Neural cell (in vitro differentiated cells): ENCODE measurements around the gene EEF1A2. TPM values are rescaled to one million over a fixed set of nuclear protein-coding genes. Genes with fewer than 3 reads are reported as not detected.

Experiments used
- H2AFZ ChIP-seq: fragments of 200-600, 300-800 bp; sonication (generic), shearing (Covaris generic); 2 replicates; pipeline ENCODE4 v1.6.0; 2014; ENCODE audit warnings: low read depth, mild to moderate bottlenecking, antibody characterized with exemption, low read length, moderate library complexity
- H3F3A ChIP-seq: fragments of 200-600 bp; shearing (Covaris generic); 2 replicates; pipeline ENCODE4 v1.6.1; 2016; ENCODE audit warnings: mild to moderate bottlenecking, moderate library complexity, mixed read lengths, antibody characterized with exemption, low read length; ENCODE audit not compliant: insufficient read depth, poor library complexity, severe bottlenecking
- H3K27ac ChIP-seq: fragments of 200-600, 300-800 bp; sonication (generic), shearing (Covaris generic); 2 replicates; pipeline ENCODE4 v1.5.1; 2014; ENCODE audit warnings: mild to moderate bottlenecking, low read length, moderate library complexity
- H3K27me3 ChIP-seq: fragments of 300-800, 200-600 bp; sonication (generic), shearing (Covaris generic); 2 replicates; pipeline ENCODE4 v1.6.0; 2014; ENCODE audit warnings: mild to moderate bottlenecking, low read depth, low read length, moderate library complexity; ENCODE audit not compliant: insufficient read depth
- H3K36me3 ChIP-seq: fragments of 300-800, 200-600 bp; sonication (generic), shearing (Covaris generic); 2 replicates; pipeline ENCODE4 v1.5.1; 2014; ENCODE audit warnings: mild to moderate bottlenecking, antibody characterized with exemption, low read length, moderate library complexity; ENCODE audit not compliant: insufficient read depth
- H3K4me2 ChIP-seq: fragments of 300-800, 200-600 bp; sonication (generic), shearing (Covaris generic); 2 replicates; pipeline ENCODE4 v1.6.0; 2014; ENCODE audit warnings: mild to moderate bottlenecking, low read length
- H3K4me3 ChIP-seq: fragments of 300-800, 200-600 bp; sonication (generic), shearing (Covaris generic); 2 replicates; pipeline ENCODE4 v1.5.1; 2014; ENCODE audit warnings: mild to moderate bottlenecking, low read length, moderate library complexity
- H3K79me2 ChIP-seq: fragments of 200-600 bp; shearing (Covaris generic); replicated peaks from 2 replicates; pipeline ENCODE4 v1.6.0; 2014; ENCODE audit warnings: mild to moderate bottlenecking, low read length, moderate library complexity; ENCODE audit not compliant: insufficient read depth
- H3K9ac ChIP-seq: fragments of 300-800, 200-600 bp; sonication (generic), shearing (Covaris generic); 2 replicates; pipeline ENCODE4 v1.6.1; 2016; ENCODE audit warnings: mild to moderate bottlenecking, low read length, mixed read lengths
- H3K9me2 ChIP-seq: fragments of 200-600 bp; shearing (Covaris generic); 2 replicates; pipeline ENCODE4 v1.6.1; 2016; ENCODE audit warnings: mild to moderate bottlenecking, low read length, mixed read lengths; ENCODE audit not compliant: insufficient read depth
- H3K9me3 ChIP-seq: fragments of 200-600, 300-800 bp; sonication (generic), shearing (Covaris generic); 2 replicates; pipeline ENCODE4 v1.6.1; 2016; ENCODE audit warnings: mild to moderate bottlenecking, mixed run types, low read length, moderate library complexity, mixed read lengths
- H4K20me1 ChIP-seq: fragments of 200-600 bp; shearing (Covaris generic); 2 replicates; pipeline ENCODE4 v1.6.1; 2016; ENCODE audit warnings: mild to moderate bottlenecking, mixed run types; ENCODE audit not compliant: insufficient read depth
- CTCF ChIP-seq: fragments of 450-650 bp; IDR thresholded peaks from 2 replicates; pipeline ENCODE4 v1.5.1; 2014; ENCODE audit warnings: antibody characterized with exemption, mild to moderate bottlenecking, moderate library complexity; ENCODE audit not compliant: poor library complexity, severe bottlenecking
- EP300 ChIP-seq: fragments of 450-650 bp; conservative IDR thresholded peaks from 2 replicates; pipeline ENCODE4 v1.6.1; 2014; ENCODE audit warnings: antibody characterized with exemption, mild to moderate bottlenecking, moderate library complexity; ENCODE audit not compliant: poor library complexity, severe bottlenecking
- EZH2 ChIP-seq: fragments of 200-600, 300-800 bp; shearing (Covaris generic), sonication (generic); IDR thresholded peaks from 2 replicates; pipeline ENCODE4 v1.6.1; 2014; ENCODE audit warnings: antibody characterized with exemption, low read length, borderline replicate concordance, mild to moderate bottlenecking; ENCODE audit not compliant: insufficient read depth, poor library complexity, severe bottlenecking
- MXI1 ChIP-seq: fragments of 450-650 bp; conservative IDR thresholded peaks from 2 replicates; pipeline ENCODE4 v1.6.1; 2014; ENCODE audit warnings: antibody characterized with exemption, mild to moderate bottlenecking; ENCODE audit not compliant: poor library complexity, severe bottlenecking
- POLR2AphosphoS5 ChIP-seq: IDR thresholded peaks from 2 replicates; pipeline ENCODE4 v1.6.1; 2012
- RAD21 ChIP-seq: fragments of 450-650 bp; conservative IDR thresholded peaks from 2 replicates; pipeline ENCODE4 v1.6.1; 2014; ENCODE audit warnings: antibody characterized with exemption, mild to moderate bottlenecking, moderate library complexity
- REST ChIP-seq: IDR thresholded peaks from 2 replicates; pipeline ENCODE4 v1.6.1; 2012; ENCODE audit warnings: borderline replicate concordance
- SMC3 ChIP-seq: fragments of 450-650 bp; conservative IDR thresholded peaks from 2 replicates; pipeline ENCODE4 v1.6.1; 2014; ENCODE audit warnings: antibody characterized with exemption, mild to moderate bottlenecking, moderate library complexity; ENCODE audit not compliant: poor library complexity
- TAF1 ChIP-seq: IDR thresholded peaks from 2 replicates; pipeline ENCODE4 v1.6.1; 2012; ENCODE audit warnings: low read depth
- polyA plus RNA-seq: library from polyadenylated mRNA; depleted of rRNA; stranded (reverse); fragments of >200 nt; gene quantifications from 2 replicates; pipeline ENCODE4 v1.2.3, GENCODE V29; 2014

The EEF1A2 gene
- polyA plus RNA-seq, 1 donor from 2014 or later = 208 TPM

DNA sequence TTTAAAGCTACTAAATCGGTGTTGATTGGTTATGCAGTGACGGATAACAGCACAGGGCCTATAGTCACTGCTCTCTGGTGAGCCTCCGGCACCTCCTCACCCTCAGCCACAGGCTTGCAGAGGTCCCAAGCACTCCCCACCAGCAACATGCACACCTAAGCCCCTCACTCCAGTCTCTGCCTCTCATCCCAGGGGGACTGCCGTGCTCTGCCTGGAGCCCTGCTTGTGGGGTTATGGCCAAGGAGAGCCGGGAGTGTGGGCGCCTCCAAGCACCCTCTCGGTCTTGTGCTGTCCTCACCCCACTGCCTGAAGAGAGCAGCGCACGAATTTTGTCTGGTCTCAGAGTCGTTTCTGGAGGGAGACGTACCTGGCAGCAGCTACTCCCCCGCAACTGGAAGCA is 6.8 kb upstream of the EEF1A2 start:
- Histone ChIP-seq H3K36me3 (no peaks in the 10 kb centered on the region), H3F3A (no peaks in the 10 kb centered on the region), H3K79me2 (no peaks in the 10 kb centered on the region), H3K27me3 (no peaks in the 10 kb centered on the region), H3K4me2 (no peak overlapping the region), H3K9ac (no peak overlapping the region), H3K27ac (no peak overlapping the region), H3K4me3 (no peak overlapping the region), H2AFZ (no peak overlapping the region), H3K9me3 (peaks cover 9% of the 10 kb centered on the region), H4K20me1 (no peaks in the 10 kb centered on the region), H3K9me2 (no peaks in the 10 kb centered on the region)
- TF ChIP-seq EP300 (no peak), REST (no peak), POLR2AphosphoS5 (no peak), SMC3 (no peak), EZH2 (no peak), MXI1 (no peak), TAF1 (no peak), RAD21 (no peak), CTCF (no peak)

DNA sequence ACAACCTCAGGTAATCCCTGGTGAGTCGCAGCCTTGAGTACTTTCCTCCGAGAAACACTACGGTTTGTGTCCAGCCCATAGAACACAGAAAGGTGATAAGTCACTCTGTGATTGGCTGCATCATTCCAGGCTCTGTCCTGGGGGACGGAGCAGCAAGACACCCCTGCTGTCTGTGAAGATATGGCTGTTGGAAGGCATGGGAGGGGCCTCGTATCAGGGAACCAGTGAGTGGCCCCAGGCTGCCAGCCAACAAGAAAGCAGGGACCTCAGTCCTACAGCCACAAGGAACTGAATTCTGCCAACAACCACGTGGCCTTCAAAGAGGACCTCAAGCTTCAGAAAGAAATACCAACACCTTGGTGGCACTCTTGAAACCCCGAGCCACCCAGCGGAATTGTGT is 6.4 kb upstream of the EEF1A2 start:
- no peak overlapping the region for H3K4me2 ChIP-seq
- H3K27ac ChIP-seq = no peak overlapping the region
- H4K20me1 ChIP-seq = no peaks in the 10 kb centered on the region
- H3K4me3 ChIP-seq = no peak overlapping the region
- no peaks in the 10 kb centered on the region for H3K9me2 ChIP-seq
- no peaks in the 10 kb centered on the region for H3F3A ChIP-seq
- H3K27me3 ChIP-seq = no peaks in the 10 kb centered on the region
- no peaks in the 10 kb centered on the region for H3K79me2 ChIP-seq
- H3K9me3 ChIP-seq = peaks cover 9% of the 10 kb centered on the region
- TF ChIP-seq SMC3 (no peak), CTCF (no peak), EP300 (no peak), POLR2AphosphoS5 (no peak), RAD21 (no peak), TAF1 (no peak), REST (no peak), MXI1 (no peak), EZH2 (no peak)
- H3K9ac ChIP-seq = no peak overlapping the region
- no peaks in the 10 kb centered on the region for H3K36me3 ChIP-seq
- no peak overlapping the region for H2AFZ ChIP-seq
